Erythroblast (primary cell): ENCODE data around the gene ATP8A1.

Experiments
- DNase-seq, 2 experiments: peaks; one replicate each; lab custom pipeline; 2025; lab: John Stamatoyannopoulos, UW
- GATA1 ChIP-seq: IDR thresholded peaks from 2 replicates; pipeline ENCODE4 v1.6.1; 2011; ENCODE audit warnings: low read depth, mild to moderate bottlenecking, control low read depth, low read length, moderate library complexity
- POLR2A ChIP-seq: IDR thresholded peaks from 2 replicates; pipeline ENCODE4 v1.6.1; 2011; ENCODE audit warnings: mild to moderate bottlenecking, low read length

ATP8A1 gene

GRCh38 chr4:42626629-42627146, 30.2 kb downstream of the ATP8A1 start:
- TF ChIP-seq GATA1 (no peak), POLR2A (no peak)
- DNase-seq, result no peak

GRCh38 chr4:42625329-42625728, 31.6 kb downstream of the ATP8A1 start:
- DNase-seq, result no peak
- TF ChIP-seq POLR2A (no peak), GATA1 (no peak)

DNA sequence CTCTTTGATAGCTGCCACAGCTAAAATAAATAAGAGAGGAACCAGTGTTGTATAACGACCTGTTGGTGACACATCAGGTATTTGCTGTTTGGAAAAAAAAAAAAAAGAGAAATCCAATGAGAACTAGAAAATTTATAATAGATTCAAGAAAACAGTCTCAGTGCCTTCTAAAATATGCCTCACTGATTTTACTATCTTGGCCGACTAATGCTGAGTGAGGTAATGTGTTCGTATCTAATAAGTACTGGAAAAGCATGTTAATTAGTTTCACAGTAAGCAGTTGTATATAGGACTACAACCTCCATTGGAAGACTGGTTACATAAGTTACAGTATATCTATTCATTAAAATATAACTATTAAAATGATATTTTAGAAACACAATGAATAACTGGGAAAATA, 32.4 kb downstream of the ATP8A1 start:
- DNase-seq, result no peak
- no peak for TF ChIP-seq GATA1
- no peak for TF ChIP-seq POLR2A

DNA sequence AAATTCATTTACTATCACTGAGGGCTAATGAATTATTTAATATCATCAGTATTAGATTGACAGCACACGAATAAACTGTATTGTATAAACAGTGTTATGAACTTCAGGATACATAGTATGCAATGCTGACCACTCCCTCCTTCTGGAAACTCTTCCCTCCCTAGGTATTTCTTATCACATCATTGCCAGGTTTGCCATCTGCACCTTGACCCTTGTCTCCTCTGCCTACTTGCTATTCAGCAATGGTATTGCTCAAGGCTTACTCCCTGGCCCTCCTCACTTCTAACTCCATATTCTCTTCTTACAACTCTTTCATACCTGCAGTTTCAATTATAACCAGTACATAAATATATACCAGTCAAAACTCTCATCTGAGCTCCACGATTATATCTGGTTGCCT, 38.9 kb downstream of the ATP8A1 start:
- no peak for TF ChIP-seq POLR2A
- TF ChIP-seq GATA1, result no peak
- no peak for DNase-seq

DNA sequence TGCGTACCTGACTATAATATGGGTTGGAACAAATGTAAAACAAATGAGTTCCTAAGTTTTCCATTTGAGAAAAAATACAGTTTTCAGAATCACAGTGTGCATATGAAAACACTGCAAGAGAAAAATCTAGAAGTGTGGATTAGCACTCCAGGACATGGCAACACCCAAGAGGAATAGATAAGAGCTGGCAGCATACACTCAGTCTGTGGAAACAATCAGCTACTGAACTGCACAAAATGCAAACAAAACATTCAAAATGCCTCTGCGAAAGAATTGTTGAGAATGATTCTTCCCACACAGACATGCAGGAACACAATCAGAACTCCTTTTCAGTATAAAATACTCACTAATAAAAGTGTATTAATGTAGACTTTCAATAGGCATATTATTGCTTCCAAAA, 39.9 kb downstream of the ATP8A1 start:
- TF ChIP-seq GATA1 (no peak), POLR2A (no peak)
- no peak for DNase-seq

DNA sequence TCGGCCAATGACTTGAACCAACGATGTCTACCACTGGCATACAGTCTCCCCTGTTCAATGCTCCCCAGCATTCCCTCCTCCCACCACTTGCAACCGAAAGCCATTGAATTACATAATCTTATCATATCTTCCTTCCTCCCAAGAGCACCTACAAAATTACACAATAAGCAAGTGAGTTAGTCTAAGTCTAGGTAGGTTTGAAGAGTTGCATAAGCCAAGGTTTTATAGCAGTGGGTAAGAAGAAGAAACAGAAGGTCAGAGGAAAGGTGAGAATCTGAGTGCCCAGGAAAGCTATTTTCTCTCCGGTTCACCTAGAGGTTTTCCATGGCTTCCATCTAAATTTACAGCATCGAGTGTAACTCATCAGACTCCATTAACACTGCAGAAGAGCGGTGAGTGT, 40.3 kb downstream of the ATP8A1 start:
- DNase-seq, result no peak
- TF ChIP-seq POLR2A (no peak), GATA1 (no peak)

- no peak for DNase-seq
- TF ChIP-seq POLR2A (no peak), GATA1 (no peak)
Observed at GRCh38 chr4:42615131-42615763, 41.7 kb downstream of the ATP8A1 start.

DNA sequence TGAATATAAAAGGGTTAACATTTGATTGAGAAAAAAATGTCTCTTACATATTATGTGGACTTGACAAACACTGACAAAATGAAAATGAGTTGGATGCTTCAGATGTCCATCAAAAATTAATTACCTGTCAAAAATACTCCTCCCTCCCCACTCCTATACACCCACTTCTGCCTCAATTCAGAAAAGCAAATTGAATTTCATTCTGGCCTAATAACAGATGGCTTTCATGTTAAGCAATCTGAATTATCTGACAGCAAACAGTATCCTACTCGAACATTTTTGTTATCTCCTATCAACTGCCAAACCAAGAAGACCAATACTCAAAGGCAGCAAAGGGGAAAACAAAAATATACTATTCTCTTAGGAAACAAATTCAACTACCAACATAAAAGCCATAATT, 44.0 kb downstream of the ATP8A1 start:
- peak in 1 of 2 experiments; percentile 47 for DNase-seq
- no peak for TF ChIP-seq GATA1
- TF ChIP-seq POLR2A, result no peak

- DNase-seq, result peak in 1 of 2 experiments; percentile 18
- TF ChIP-seq POLR2A (no peak), GATA1 (no peak)
Observed at GRCh38 chr4:42610941-42611340, 46.0 kb downstream of the ATP8A1 start.

- TF ChIP-seq GATA1, result no peak
- TF ChIP-seq POLR2A, result no peak
- DNase-seq, result no peak
Observed at GRCh38 chr4:42609051-42609450, 47.9 kb downstream of the ATP8A1 start.

GRCh38 chr4:42608551-42608950, 48.4 kb downstream of the ATP8A1 start:
- TF ChIP-seq POLR2A (no peak), GATA1 (no peak)
- DNase-seq, result no peak

- no peak for TF ChIP-seq POLR2A
- no peak for DNase-seq
Observed at GRCh38 chr4:42607011-42607726, 49.7 kb downstream of the ATP8A1 start.

DNA sequence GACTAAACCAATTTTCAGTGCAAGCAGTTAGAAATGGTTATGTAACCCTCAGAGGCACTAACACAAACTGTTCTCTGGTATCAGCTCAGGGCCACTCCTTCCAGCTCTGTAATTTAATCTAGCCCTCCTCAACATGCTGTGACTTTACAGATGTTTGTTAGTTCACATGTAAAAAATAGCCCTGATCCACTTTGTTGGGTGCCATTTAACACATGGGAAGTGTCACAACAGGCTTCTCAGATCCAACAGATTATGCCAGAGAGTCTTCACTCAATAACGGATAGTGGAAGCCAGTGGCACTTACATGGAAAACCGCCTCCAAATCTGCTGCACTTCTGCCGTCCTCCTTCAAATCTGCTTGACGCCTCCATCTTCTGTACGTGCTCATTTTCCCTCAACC, 51.6 kb downstream of the ATP8A1 start:
- DNase-seq, result no peak
- TF ChIP-seq GATA1, result no peak
- no peak for TF ChIP-seq POLR2A

DNA sequence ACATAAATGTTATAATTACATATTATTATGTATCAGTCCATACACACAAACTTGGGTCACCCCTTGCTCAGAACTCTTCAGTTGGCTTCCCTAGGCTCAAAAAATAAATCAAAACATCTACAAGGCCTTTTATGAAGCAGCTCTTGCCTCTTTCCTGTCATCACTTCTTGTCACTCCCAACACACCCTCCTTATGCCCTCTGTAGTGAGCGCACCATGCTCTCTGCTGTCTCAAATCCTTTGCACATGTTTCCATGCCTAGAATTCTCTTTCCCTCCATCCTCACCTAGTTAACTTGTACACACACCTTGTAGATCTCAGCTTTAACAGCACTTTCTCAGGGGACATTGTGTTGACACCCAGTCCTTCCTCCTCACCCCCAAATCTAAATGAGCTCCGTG, 53.0 kb downstream of the ATP8A1 start:
- DNase-seq, result no peak
- TF ChIP-seq POLR2A (no peak), GATA1 (no peak)

DNA sequence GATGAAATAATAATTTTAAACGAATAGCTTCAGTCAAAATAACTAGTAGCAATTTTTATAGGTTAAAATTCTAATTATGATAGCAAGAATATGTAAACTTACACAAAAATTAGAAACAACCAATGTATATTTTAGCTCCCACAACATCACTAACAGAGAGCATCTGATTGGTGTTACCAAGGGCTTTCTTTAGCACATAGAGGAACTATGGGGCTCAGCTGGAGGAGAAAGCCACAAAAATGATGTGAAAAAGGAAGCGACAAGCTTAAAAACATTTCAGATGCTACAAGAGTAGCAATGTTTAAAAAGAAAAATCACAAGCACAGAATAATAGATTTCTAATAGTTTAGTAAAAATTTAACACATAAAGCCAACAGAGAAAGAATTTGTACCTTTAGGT, 56.3 kb downstream of the ATP8A1 start:
- no peak for DNase-seq
- TF ChIP-seq GATA1 (no peak), POLR2A (no peak)
